Stomach (tissue), 4 donors: ENCODE results near the gene CLRN3.

Experiments
- EP300 ChIP-seq: sonication (generic); formaldehyde crosslinking; IDR thresholded peaks from one replicate; pipeline ENCODE4 v1.6.1; 2017; ENCODE audit warnings: antibody characterized with exemption
- POLR2A ChIP-seq, 4 donors: fragments of 450-650 bp; IDR thresholded peaks; one replicate each; pipeline ENCODE4 v1.6.1; 2016; ENCODE audit warnings: antibody characterized with exemption in 4 of 4, control low read depth in 2 of 4, mild to moderate bottlenecking in 1 of 4, moderate library complexity in 1 of 4
- POLR2AphosphoS5 ChIP-seq, 3 donors: sonication (generic); formaldehyde crosslinking; IDR thresholded peaks; one replicate each; pipeline ENCODE4 v1.6.1; 2016; ENCODE audit warnings: antibody characterized with exemption in 3 of 3
- TF ChIP-seq, protein P1 (sequence below), 7 experiments: fragments of 450-650 bp in 4 of 7; fragments of 200-600 bp in 3 of 7; sonication (generic) in 3 of 7; IDR thresholded peaks; one replicate each; pipeline ENCODE4 v1.5.1; 2016 to 2019; ENCODE audit warnings: antibody characterized with exemption in 7 of 7, control low read depth in 2 of 7, mild to moderate bottlenecking in 1 of 7

DNA sequence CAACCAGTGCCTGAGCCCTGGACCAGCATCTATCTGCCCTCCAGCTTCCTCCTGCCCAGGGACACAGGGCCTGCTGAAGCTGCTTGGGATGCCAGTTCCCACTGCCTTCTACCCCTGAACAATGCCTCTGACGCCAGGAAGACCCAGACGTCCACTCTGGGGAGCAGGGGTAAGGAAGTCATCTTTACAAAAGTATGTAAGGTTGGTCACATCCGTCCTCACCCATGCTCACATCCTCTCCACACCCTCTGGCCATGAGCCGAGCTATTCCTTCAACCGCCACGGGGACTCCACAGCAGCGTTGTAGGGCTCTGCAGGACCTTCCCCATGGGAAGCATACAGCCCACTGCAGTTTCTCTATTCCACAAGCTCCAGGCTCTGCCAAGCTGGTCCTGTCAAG is 58.5 kb downstream of the CLRN3 start:
- TF ChIP-seq POLR2A (IDR thresholded peaks at IDR 0.05) (no peak), POLR2AphosphoS5 (IDR thresholded peaks at IDR 0.05) (no peak), EP300 (no peak)
- TF ChIP-seq, protein P1, sequence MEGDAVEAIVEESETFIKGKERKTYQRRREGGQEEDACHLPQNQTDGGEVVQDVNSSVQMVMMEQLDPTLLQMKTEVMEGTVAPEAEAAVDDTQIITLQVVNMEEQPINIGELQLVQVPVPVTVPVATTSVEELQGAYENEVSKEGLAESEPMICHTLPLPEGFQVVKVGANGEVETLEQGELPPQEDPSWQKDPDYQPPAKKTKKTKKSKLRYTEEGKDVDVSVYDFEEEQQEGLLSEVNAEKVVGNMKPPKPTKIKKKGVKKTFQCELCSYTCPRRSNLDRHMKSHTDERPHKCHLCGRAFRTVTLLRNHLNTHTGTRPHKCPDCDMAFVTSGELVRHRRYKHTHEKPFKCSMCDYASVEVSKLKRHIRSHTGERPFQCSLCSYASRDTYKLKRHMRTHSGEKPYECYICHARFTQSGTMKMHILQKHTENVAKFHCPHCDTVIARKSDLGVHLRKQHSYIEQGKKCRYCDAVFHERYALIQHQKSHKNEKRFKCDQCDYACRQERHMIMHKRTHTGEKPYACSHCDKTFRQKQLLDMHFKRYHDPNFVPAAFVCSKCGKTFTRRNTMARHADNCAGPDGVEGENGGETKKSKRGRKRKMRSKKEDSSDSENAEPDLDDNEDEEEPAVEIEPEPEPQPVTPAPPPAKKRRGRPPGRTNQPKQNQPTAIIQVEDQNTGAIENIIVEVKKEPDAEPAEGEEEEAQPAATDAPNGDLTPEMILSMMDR (IDR thresholded peaks at IDR 0.05) = no peak
